Erythroblast (primary cell): ENCODE results near the gene GHRH.

ENCODE experiments used
- GATA1 ChIP-seq: IDR thresholded peaks from 2 replicates; pipeline ENCODE4 v1.6.1; 2011; ENCODE audit warnings: low read depth, mild to moderate bottlenecking, control low read depth, low read length, moderate library complexity
- POLR2A ChIP-seq: IDR thresholded peaks from 2 replicates; pipeline ENCODE4 v1.6.1; 2011; ENCODE audit warnings: mild to moderate bottlenecking, low read length

DNA sequence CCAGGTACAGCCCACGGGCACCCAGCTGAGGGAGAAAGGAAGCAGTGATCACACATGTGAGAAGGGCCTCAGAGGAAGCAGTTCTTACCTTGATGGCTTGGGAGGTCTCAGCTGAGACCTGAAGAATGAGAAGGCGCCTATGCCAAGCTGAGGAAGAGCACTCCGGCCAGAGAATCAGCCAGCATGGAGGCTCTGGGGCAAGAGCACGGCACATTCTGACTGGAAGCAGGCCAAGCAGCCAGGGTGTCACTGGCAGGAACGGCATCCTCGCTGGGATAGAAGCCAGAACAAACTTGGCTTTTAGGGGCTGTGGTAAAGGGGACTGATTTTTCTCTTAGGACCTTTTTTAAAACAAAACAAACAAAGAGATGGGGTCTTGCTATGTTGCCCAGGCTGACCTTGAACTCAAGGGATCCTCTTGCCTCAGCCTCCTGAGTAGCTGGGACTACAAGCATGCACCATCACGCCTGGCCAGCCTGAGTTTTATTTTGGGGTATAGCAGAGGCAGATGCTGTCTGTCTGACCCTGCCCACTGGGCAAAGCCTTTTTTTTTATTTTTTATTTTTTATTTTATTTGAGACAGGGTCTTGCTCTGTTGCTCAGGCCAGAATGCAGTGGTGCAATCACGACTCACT lies 17.6 kb downstream of the GHRH start:
- no peak for TF ChIP-seq POLR2A
- no peak for TF ChIP-seq GATA1
